Measurements from ENCODE around the gene MAPK8IP3. TPM values are rescaled to one million over a fixed set of nuclear protein-coding genes. Genes with fewer than 3 reads are reported as not detected.

MAPK8IP3 gene
- total and polyA plus RNA-seq, 2 donors (not counting 1 experiment from before 2014, with no cell fraction given): 249 to 340 TPM

DNA sequence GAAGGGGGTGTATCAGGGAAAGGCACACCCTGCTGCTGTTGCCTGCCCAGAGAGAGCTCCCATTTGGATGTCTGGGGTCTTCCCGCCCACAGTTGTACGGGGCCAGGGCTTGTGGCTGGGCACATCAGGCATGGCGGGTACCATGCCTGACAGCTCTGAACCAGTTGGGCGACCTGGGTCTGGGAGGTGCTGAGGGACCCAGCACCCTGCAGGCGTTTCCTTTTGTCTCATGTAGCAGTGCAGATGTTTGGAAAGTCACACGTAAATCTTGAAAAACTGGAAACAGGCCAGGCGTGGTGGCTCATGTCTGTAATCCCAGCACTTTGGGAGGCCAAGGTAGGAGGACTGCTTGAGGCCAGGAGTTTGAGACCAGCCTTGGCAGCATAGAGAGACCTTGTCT lies 36.3 kb upstream of the MAPK8IP3 start:
- WGBS (ENCODE audit: insufficient coverage): 95% methylated on average over 7 of the region's 7 CpGs
- H3K9ac ChIP-seq (ENCODE audit: low read length): no peak overlapping the region
- no peak overlapping the region for H3K27ac ChIP-seq (ENCODE audit: low read length in 2 of 2)
- H3K4me2 ChIP-seq (replicated peaks; ENCODE audit: low read depth, low read length, poor library complexity, severe bottlenecking): no peak overlapping the region
- ATAC-seq (ENCODE audit: low read depth): no peak
- no peaks in the 10 kb centered on the region for H3K79me2 ChIP-seq (ENCODE audit: control insufficient read depth, insufficient read depth, low read length)
- CTCF ChIA-PET: no interaction called here
- no peaks in the 10 kb centered on the region for H3K9me3 Mint-ChIP-seq (ENCODE audit: insufficient read depth)
- H3K4me1 ChIP-seq (ENCODE audit: control insufficient read depth in 2 of 2, insufficient read depth in 2 of 2, low read length in 2 of 2): no peaks in the 10 kb centered on the region
- H3K4me3 ChIP-seq (ENCODE audit: control extremely low read depth in 1 of 5, extremely low read depth in 1 of 5, insufficient read depth in 1 of 5, low read depth in 2 of 5, low read length in 4 of 5): no peak overlapping the region
- H3K4me1 Mint-ChIP-seq: no peaks in the 10 kb centered on the region
- POLR2A ChIA-PET: no interaction called here
- TF ChIP-seq EZH2 (IDR thresholded peaks at IDR 0.05; ENCODE audit: borderline replicate concordance, insufficient read depth, low read depth, low read length, poor library complexity, severe bottlenecking): no peak
- TF ChIP-seq, protein P1, sequence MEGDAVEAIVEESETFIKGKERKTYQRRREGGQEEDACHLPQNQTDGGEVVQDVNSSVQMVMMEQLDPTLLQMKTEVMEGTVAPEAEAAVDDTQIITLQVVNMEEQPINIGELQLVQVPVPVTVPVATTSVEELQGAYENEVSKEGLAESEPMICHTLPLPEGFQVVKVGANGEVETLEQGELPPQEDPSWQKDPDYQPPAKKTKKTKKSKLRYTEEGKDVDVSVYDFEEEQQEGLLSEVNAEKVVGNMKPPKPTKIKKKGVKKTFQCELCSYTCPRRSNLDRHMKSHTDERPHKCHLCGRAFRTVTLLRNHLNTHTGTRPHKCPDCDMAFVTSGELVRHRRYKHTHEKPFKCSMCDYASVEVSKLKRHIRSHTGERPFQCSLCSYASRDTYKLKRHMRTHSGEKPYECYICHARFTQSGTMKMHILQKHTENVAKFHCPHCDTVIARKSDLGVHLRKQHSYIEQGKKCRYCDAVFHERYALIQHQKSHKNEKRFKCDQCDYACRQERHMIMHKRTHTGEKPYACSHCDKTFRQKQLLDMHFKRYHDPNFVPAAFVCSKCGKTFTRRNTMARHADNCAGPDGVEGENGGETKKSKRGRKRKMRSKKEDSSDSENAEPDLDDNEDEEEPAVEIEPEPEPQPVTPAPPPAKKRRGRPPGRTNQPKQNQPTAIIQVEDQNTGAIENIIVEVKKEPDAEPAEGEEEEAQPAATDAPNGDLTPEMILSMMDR (IDR thresholded peaks at IDR 0.05): no peak
- no peaks in the 10 kb centered on the region for H3K27me3 Mint-ChIP-seq
- DNase-seq: no peak
- no peaks in the 10 kb centered on the region for H3K9me3 ChIP-seq (ENCODE audit: control extremely low read depth in 1 of 3, control insufficient read depth in 2 of 3, insufficient read depth in 1 of 3, low read length in 2 of 3)
- H3K4me3 Mint-ChIP-seq: no peak overlapping the region
- H4K20me1 ChIP-seq (ENCODE audit: control insufficient read depth, insufficient read depth, low read length, poor library complexity, severe bottlenecking): no peaks in the 10 kb centered on the region
- intact Hi-C loops (cut with micrococcal nuclease): no loop called here
- H3K27me3 ChIP-seq (replicated peaks in 1 of 4; ENCODE audit: control extremely low read depth in 1 of 4, control insufficient read depth in 3 of 4, insufficient read depth in 4 of 4, low read length in 3 of 4): no peaks in the 10 kb centered on the region
- H3K36me3 ChIP-seq (replicated peaks in 1 of 2; ENCODE audit: control extremely low read depth in 1 of 2, control insufficient read depth in 1 of 2, extremely low read depth in 1 of 2, insufficient read depth in 2 of 2, low read length in 1 of 2): peaks cover 0 to 77% of the 10 kb centered on the region in 2 experiments
- no peak overlapping the region for H3K27ac Mint-ChIP-seq
- no peak overlapping the region for H2AFZ ChIP-seq (ENCODE audit: insufficient read depth, low read depth, low read length, poor library complexity, severe bottlenecking)

DNA sequence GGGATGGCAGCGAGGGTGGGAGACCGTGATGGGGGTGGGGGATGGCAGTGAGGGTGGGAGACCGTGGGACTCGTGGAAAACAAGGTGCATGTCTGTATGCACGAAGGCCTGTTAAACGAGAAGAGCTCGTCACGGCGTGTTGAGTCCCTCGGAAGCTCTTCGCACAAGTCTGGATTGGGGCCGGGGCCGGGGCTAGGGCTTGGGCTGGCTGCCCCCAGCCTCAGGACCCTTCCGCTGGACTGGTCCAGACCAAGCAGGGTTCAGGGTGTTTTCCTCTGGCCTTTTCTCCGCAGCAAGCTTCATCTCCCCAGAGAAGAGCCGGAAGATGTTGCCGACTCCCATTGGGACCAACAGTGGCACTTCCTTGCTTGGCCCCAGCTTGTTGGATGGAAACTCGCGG lies 35.6 kb upstream of the MAPK8IP3 start:
- H2AFZ ChIP-seq (ENCODE audit: insufficient read depth, low read depth, low read length, poor library complexity, severe bottlenecking): no peak overlapping the region
- TF ChIP-seq, protein P1 (IDR thresholded peaks at IDR 0.05): no peak
- no peak for TF ChIP-seq EZH2 (IDR thresholded peaks at IDR 0.05; ENCODE audit: borderline replicate concordance, insufficient read depth, low read depth, low read length, poor library complexity, severe bottlenecking)
- ChIA-PET CTCF (no interaction called here), POLR2A (no interaction called here)
- H3K4me2 ChIP-seq (replicated peaks; ENCODE audit: low read depth, low read length, poor library complexity, severe bottlenecking): no peak overlapping the region
- H4K20me1 ChIP-seq (ENCODE audit: control insufficient read depth, insufficient read depth, low read length, poor library complexity, severe bottlenecking): no peaks in the 10 kb centered on the region
- H3K4me3 ChIP-seq (ENCODE audit: control extremely low read depth in 1 of 5, extremely low read depth in 1 of 5, insufficient read depth in 1 of 5, low read depth in 2 of 5, low read length in 4 of 5): no peak overlapping the region
- Mint-ChIP-seq H3K9me3 (ENCODE audit: insufficient read depth) (no peaks in the 10 kb centered on the region), H3K27ac (no peak overlapping the region), H3K4me3 (no peak overlapping the region), H3K4me1 (no peaks in the 10 kb centered on the region), H3K27me3 (no peaks in the 10 kb centered on the region)
- H3K9ac ChIP-seq (ENCODE audit: low read length): no peak overlapping the region
- no peaks in the 10 kb centered on the region for H3K9me3 ChIP-seq (ENCODE audit: control extremely low read depth in 1 of 3, control insufficient read depth in 2 of 3, insufficient read depth in 1 of 3, low read length in 2 of 3)
- H3K36me3 ChIP-seq (replicated peaks in 1 of 2; ENCODE audit: control extremely low read depth in 1 of 2, control insufficient read depth in 1 of 2, extremely low read depth in 1 of 2, insufficient read depth in 2 of 2, low read length in 1 of 2): peaks cover 0 to 73% of the 10 kb centered on the region in 2 experiments
- DNase-seq (no peak), ATAC-seq (ENCODE audit: low read depth) (no peak)
- intact Hi-C loops (cut with micrococcal nuclease): no loop called here
- no peak overlapping the region for H3K27ac ChIP-seq (ENCODE audit: low read length in 2 of 2)
- no peaks in the 10 kb centered on the region for H3K27me3 ChIP-seq (replicated peaks in 1 of 4; ENCODE audit: control extremely low read depth in 1 of 4, control insufficient read depth in 3 of 4, insufficient read depth in 4 of 4, low read length in 3 of 4)
- H3K4me1 ChIP-seq (ENCODE audit: control insufficient read depth in 2 of 2, insufficient read depth in 2 of 2, low read length in 2 of 2): no peaks in the 10 kb centered on the region
- H3K79me2 ChIP-seq (ENCODE audit: control insufficient read depth, insufficient read depth, low read length): peaks cover 5% of the 10 kb centered on the region
- WGBS (ENCODE audit: insufficient coverage): 96% methylated on average over 19 of the region's 19 CpGs
